ENCODE measurements around the gene CMTR1.

GRCh38 chr6:37391120-37391519, 41.9 kb upstream of the CMTR1 start:
- TF ChIP-seq NFXL1 (IDR thresholded peaks at IDR 0.05; ENCODE audit: borderline replicate concordance), result no peak
- TF ChIP-seq TARDBP (IDR thresholded peaks at IDR 0.05; ENCODE audit: borderline replicate concordance), result no peak
- TF ChIP-seq USF1 (IDR thresholded peaks at IDR 0.05; ENCODE audit: borderline replicate concordance, extremely low read length, insufficient read depth, low read depth, low read length), result no peak
- no peak for TF ChIP-seq CTCF (IDR thresholded peaks at IDR 0.05 in 2 of 3, conservative IDR thresholded peaks at IDR 0.05 in 1 of 3; ENCODE audit: control insufficient read depth in 2 of 3, extremely low read depth in 1 of 3, insufficient read depth in 1 of 3, low read depth in 3 of 3, low read length in 3 of 3)
- TF ChIP-seq POLR2AphosphoS5 (IDR thresholded peaks at IDR 0.05; ENCODE audit: low read length), result no peak
- TF ChIP-seq FOXK2 (IDR thresholded peaks at IDR 0.05), result no peak
- TF ChIP-seq PML (IDR thresholded peaks at IDR 0.05; ENCODE audit: low read length), result no peak
- TF ChIP-seq ZBTB33 (IDR thresholded peaks at IDR 0.05), result no peak
- no peak for TF ChIP-seq POLR2A (IDR thresholded peaks at IDR 0.05; ENCODE audit: low read depth, low read length)
- no peak for TF ChIP-seq CBX5 (IDR thresholded peaks at IDR 0.05; ENCODE audit: low read depth)
- TF ChIP-seq SUZ12 (IDR thresholded peaks at IDR 0.05; ENCODE audit: unreplicated experiment), result no peak
- TF ChIP-seq NFYA (IDR thresholded peaks at IDR 0.05; ENCODE audit: borderline replicate concordance, low read depth, low read length), result no peak
- no peak for TF ChIP-seq MEF2B (IDR thresholded peaks at IDR 0.05; ENCODE audit: partially characterized antibody, poor library complexity, severe bottlenecking)
- no peak for TF ChIP-seq BCL3 (IDR thresholded peaks at IDR 0.05; ENCODE audit: borderline replicate concordance, insufficient read depth, low read depth, low read length, poor library complexity, severe bottlenecking)

Data from GM12878 (cell line).